Measurements from ENCODE around the gene HNRNPA3.

HNRNPA3 gene

GRCh38 chr2:177257471-177257870 is 44.9 kb downstream of the HNRNPA3 start:
- TF ChIP-seq CTCF (IDR thresholded peaks at IDR 0.05; ENCODE audit: borderline replicate concordance, insufficient read depth, low read depth, low read length), result no peak
- H3K4me3 ChIP-seq (ENCODE audit: low read depth, low read length), result no peak overlapping the region

- no peak overlapping the region for H3K4me3 ChIP-seq (ENCODE audit: low read depth, low read length)
- TF ChIP-seq CTCF (IDR thresholded peaks at IDR 0.05; ENCODE audit: borderline replicate concordance, insufficient read depth, low read depth, low read length), result no peak
These were observed 45.5 kb downstream of the HNRNPA3 start for GRCh38 chr2:177258059-177258458.

- H3K4me3 ChIP-seq (ENCODE audit: low read depth, low read length), result no peak overlapping the region
- TF ChIP-seq CTCF (IDR thresholded peaks at IDR 0.05; ENCODE audit: borderline replicate concordance, insufficient read depth, low read depth, low read length), result no peak
These were observed 47.8 kb downstream of the HNRNPA3 start for GRCh38 chr2:177260379-177260778.

GRCh38 chr2:177261116-177262060 is 48.8 kb downstream of the HNRNPA3 start:
- peak overlapping the region; percentile 91 for H3K4me3 ChIP-seq (ENCODE audit: low read depth, low read length)
- TF ChIP-seq CTCF (IDR thresholded peaks at IDR 0.05; ENCODE audit: borderline replicate concordance, insufficient read depth, low read depth, low read length), result no peak

- H3K4me3 ChIP-seq (ENCODE audit: low read depth, low read length), result peak overlapping the region; percentile 91
- no peak for TF ChIP-seq CTCF (IDR thresholded peaks at IDR 0.05; ENCODE audit: borderline replicate concordance, insufficient read depth, low read depth, low read length)
These were observed 49.5 kb downstream of the HNRNPA3 start for GRCh38 chr2:177262092-177262491.

GRCh38 chr2:177262958-177263450 is 50.4 kb downstream of the HNRNPA3 start:
- peak overlapping the region; percentile 91 for H3K4me3 ChIP-seq (ENCODE audit: low read depth, low read length)
- TF ChIP-seq CTCF (IDR thresholded peaks at IDR 0.05; ENCODE audit: borderline replicate concordance, insufficient read depth, low read depth, low read length), result no peak

Data from GM12875 (cell line).